ENCODE results near the gene LRMDA. TPM values are rescaled to one million over a fixed set of nuclear protein-coding genes. Genes with fewer than 3 reads are reported as not detected.

The LRMDA gene
- total RNA-seq, 5 donors from 2014 or later (not counting 1 experiment from before 2014, with no cell fraction given), result 0.30 to 1.2 TPM; not detected in 3

DNA sequence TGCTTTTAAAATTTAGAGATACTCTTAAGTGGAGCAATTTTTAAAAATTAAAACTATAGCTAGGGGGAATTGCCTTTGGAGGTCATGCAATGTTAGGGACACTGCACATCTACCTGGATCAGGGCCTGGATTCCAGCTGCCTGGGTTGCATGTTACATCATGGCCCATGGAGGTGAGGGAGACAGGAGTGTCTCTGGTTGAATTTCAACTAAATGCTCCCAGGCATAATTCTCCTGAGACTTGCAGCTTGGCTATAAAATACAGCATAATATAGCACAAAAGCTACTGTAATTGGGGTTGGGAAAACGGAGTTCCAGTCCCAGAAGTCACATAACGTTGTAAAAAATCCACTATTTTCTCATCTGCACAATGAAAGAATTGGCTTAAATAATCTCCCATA is 782.5 kb downstream of the LRMDA start:
- no peaks in the 10 kb centered on the region for H3K36me3 ChIP-seq (ENCODE audit: control insufficient read depth in 2 of 2, extremely low read depth in 1 of 2, insufficient read depth in 1 of 2, low read length in 1 of 2)
- WGBS (ENCODE audit: insufficient coverage), result no CpG with 5 or more reads among the region's 2 CpGs
- H3K9me3 ChIP-seq, result no peaks in the 10 kb centered on the region
- DNase-seq (no peak), ATAC-seq (replicated peaks in 1 of 4) (no peak)
- Mint-ChIP-seq H3K27ac (no peak overlapping the region), H3K9me3 (peaks cover 0 to 14% (median 3%) of the 10 kb centered on the region in 3 donors), H3K4me1 (peaks cover 0 to 3% (median 0%) of the 10 kb centered on the region in 3 donors), H3K4me3 (no peak overlapping the region), H3K36me3 (no peaks in the 10 kb centered on the region), H3K27me3 (no peaks in the 10 kb centered on the region)
- CTCF ChIA-PET, result no interaction called here
- no peaks in the 10 kb centered on the region for H3K27me3 ChIP-seq (replicated peaks in 1 of 2; ENCODE audit: control insufficient read depth in 2 of 2, extremely low read depth in 1 of 2, insufficient read depth in 2 of 2, low read length in 1 of 2)
- H3K4me3 ChIP-seq (ENCODE audit: control insufficient read depth in 1 of 2, extremely low read depth in 1 of 2, low read length in 1 of 2), result no peak overlapping the region
- H3K27ac ChIP-seq (ENCODE audit: low read length), result no peak overlapping the region
- no peaks in the 10 kb centered on the region for H3K4me1 ChIP-seq (ENCODE audit: control insufficient read depth in 1 of 2, extremely low read depth in 1 of 2, insufficient read depth in 2 of 2, low read length in 2 of 2)
- POLR2A ChIA-PET, result no interaction called here

DNA sequence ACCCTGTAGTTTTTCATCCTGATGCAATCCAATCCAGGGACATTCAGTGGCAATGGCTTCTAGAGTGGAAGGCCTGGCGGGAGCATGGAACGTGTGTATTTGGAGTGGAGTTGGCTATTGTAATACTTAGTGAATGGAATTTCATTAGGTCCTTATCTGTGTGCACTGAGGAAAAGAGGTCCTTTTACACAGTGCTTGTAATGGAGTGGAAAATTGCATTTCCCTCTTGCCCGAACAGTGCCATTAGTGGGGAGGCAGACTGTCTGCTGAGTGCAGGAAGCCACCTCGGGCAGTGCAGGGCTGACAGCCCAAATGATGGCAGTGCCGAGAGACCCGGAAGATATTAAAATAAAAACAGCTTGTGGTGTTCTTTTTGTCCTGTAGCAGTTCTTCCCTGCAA is 786.6 kb downstream of the LRMDA start:
- no peaks in the 10 kb centered on the region for H3K27me3 ChIP-seq (replicated peaks in 1 of 2; ENCODE audit: control insufficient read depth in 2 of 2, extremely low read depth in 1 of 2, insufficient read depth in 2 of 2, low read length in 1 of 2)
- H3K27ac ChIP-seq (ENCODE audit: low read length), result no peak overlapping the region
- H3K36me3 ChIP-seq (ENCODE audit: control insufficient read depth in 2 of 2, extremely low read depth in 1 of 2, insufficient read depth in 1 of 2, low read length in 1 of 2), result no peaks in the 10 kb centered on the region
- H3K4me1 Mint-ChIP-seq, result peaks cover 0 to 3% (median 0%) of the 10 kb centered on the region in 3 donors
- no peaks in the 10 kb centered on the region for H3K36me3 Mint-ChIP-seq
- no peaks in the 10 kb centered on the region for H3K9me3 ChIP-seq
- no peaks in the 10 kb centered on the region for H3K4me1 ChIP-seq (ENCODE audit: control insufficient read depth in 1 of 2, extremely low read depth in 1 of 2, insufficient read depth in 2 of 2, low read length in 2 of 2)
- no peak for ATAC-seq (replicated peaks in 1 of 4)
- no peaks in the 10 kb centered on the region for H3K27me3 Mint-ChIP-seq
- peaks cover 0 to 8% (median 3%) of the 10 kb centered on the region in 3 donors for H3K9me3 Mint-ChIP-seq
- H3K4me3 ChIP-seq (ENCODE audit: control insufficient read depth in 1 of 2, extremely low read depth in 1 of 2, low read length in 1 of 2), result no peak overlapping the region
- WGBS (ENCODE audit: insufficient coverage), result 93% methylated on average over 6 of the region's 6 CpGs
- ChIA-PET POLR2A (no interaction called here), CTCF (no interaction called here)
- no peak overlapping the region for H3K4me3 Mint-ChIP-seq
- H3K27ac Mint-ChIP-seq, result peak overlapping the region in 1 of 2 donors; percentile 55
- no peak for DNase-seq

GRCh38 chr10:76229341-76229740 is 797.9 kb downstream of the LRMDA start:
- DNase-seq (no peak), ATAC-seq (replicated peaks in 1 of 4) (no peak)
- Mint-ChIP-seq H3K4me3 (no peak overlapping the region), H3K27ac (no peak overlapping the region), H3K9me3 (no peaks in the 10 kb centered on the region), H3K27me3 (no peaks in the 10 kb centered on the region), H3K36me3 (no peaks in the 10 kb centered on the region), H3K4me1 (peaks cover 0 to 2% (median 0%) of the 10 kb centered on the region in 3 donors)
- H3K9me3 ChIP-seq, result no peaks in the 10 kb centered on the region
- peaks cover 0 to 4% of the 10 kb centered on the region in 2 experiments for H3K4me1 ChIP-seq (ENCODE audit: control insufficient read depth in 1 of 2, extremely low read depth in 1 of 2, insufficient read depth in 2 of 2, low read length in 2 of 2)
- POLR2A ChIA-PET, result no interaction called here
- no peak overlapping the region for H3K4me3 ChIP-seq (ENCODE audit: control insufficient read depth in 1 of 2, extremely low read depth in 1 of 2, low read length in 1 of 2)
- no peaks in the 10 kb centered on the region for H3K36me3 ChIP-seq (ENCODE audit: control insufficient read depth in 2 of 2, extremely low read depth in 1 of 2, insufficient read depth in 1 of 2, low read length in 1 of 2)
- CTCF ChIA-PET, result no interaction called here
- H3K27me3 ChIP-seq (replicated peaks in 1 of 2; ENCODE audit: control insufficient read depth in 2 of 2, extremely low read depth in 1 of 2, insufficient read depth in 2 of 2, low read length in 1 of 2), result no peaks in the 10 kb centered on the region
- 77% methylated on average over 3 of the region's 5 CpGs for WGBS (ENCODE audit: insufficient coverage)
- no peak overlapping the region for H3K27ac ChIP-seq (ENCODE audit: low read length)

- no peaks in the 10 kb centered on the region for H3K36me3 Mint-ChIP-seq
These were observed 799.5 kb downstream of the LRMDA start for GRCh38 chr10:76230921-76231285.

GRCh38 chr10:76231286-76231934 is 800.0 kb downstream of the LRMDA start:
- no peaks in the 10 kb centered on the region for H3K9me3 Mint-ChIP-seq
- no peak overlapping the region for H3K27ac Mint-ChIP-seq
- H3K36me3 Mint-ChIP-seq, result no peaks in the 10 kb centered on the region
- Histone ChIP-seq H3K36me3 (ENCODE audit: control insufficient read depth in 2 of 2, extremely low read depth in 1 of 2, insufficient read depth in 1 of 2, low read length in 1 of 2) (no peaks in the 10 kb centered on the region), H3K27ac (ENCODE audit: low read length) (no peak overlapping the region), H3K4me1 (ENCODE audit: control insufficient read depth in 1 of 2, extremely low read depth in 1 of 2, insufficient read depth in 2 of 2, low read length in 2 of 2) (peaks cover 0 to 4% of the 10 kb centered on the region in 2 experiments), H3K9me3 (no peaks in the 10 kb centered on the region), H3K4me3 (ENCODE audit: control insufficient read depth in 1 of 2, extremely low read depth in 1 of 2, low read length in 1 of 2) (no peak overlapping the region), H3K27me3 (replicated peaks in 1 of 2; ENCODE audit: control insufficient read depth in 2 of 2, extremely low read depth in 1 of 2, insufficient read depth in 2 of 2, low read length in 1 of 2) (no peaks in the 10 kb centered on the region)
- no peaks in the 10 kb centered on the region for H3K27me3 Mint-ChIP-seq
- H3K4me1 Mint-ChIP-seq, result peaks cover 0 to 2% (median 0%) of the 10 kb centered on the region in 3 donors
- no peak for ATAC-seq (replicated peaks in 1 of 4)
- POLR2A ChIA-PET, result interaction anchor here in 1 of 2 donors (0.7 kb wide), 1 partner anchor 91 kb away, joined by 3 read pairs; no protein-coding TSS in a partner anchor
- no peak overlapping the region for H3K4me3 Mint-ChIP-seq
- 24% methylated on average over 2 of the region's 2 CpGs for WGBS (ENCODE audit: insufficient coverage)
- CTCF ChIA-PET, result no interaction called here
- DNase-seq, result no peak

More at GRCh38 chr10:76230921-76231285, 799.5 kb downstream of the LRMDA start:
- ChIA-PET CTCF (no interaction called here), POLR2A (interaction anchor here in 1 of 2 donors (0.7 kb wide), 1 partner anchor 91 kb away, joined by 3 read pairs; no protein-coding TSS in a partner anchor)
- H3K4me1 ChIP-seq (ENCODE audit: control insufficient read depth in 1 of 2, extremely low read depth in 1 of 2, insufficient read depth in 2 of 2, low read length in 2 of 2), result peaks cover 0 to 4% of the 10 kb centered on the region in 2 experiments
- ATAC-seq (replicated peaks in 1 of 4), result no peak
- no peaks in the 10 kb centered on the region for H3K27me3 Mint-ChIP-seq
- peaks cover 0 to 2% (median 0%) of the 10 kb centered on the region in 3 donors for H3K4me1 Mint-ChIP-seq
- no peaks in the 10 kb centered on the region for H3K36me3 ChIP-seq (ENCODE audit: control insufficient read depth in 2 of 2, extremely low read depth in 1 of 2, insufficient read depth in 1 of 2, low read length in 1 of 2)
- H3K27ac Mint-ChIP-seq, result no peak overlapping the region
- H3K27ac ChIP-seq (ENCODE audit: low read length), result no peak overlapping the region
- H3K9me3 ChIP-seq, result no peaks in the 10 kb centered on the region
- no peaks in the 10 kb centered on the region for H3K9me3 Mint-ChIP-seq
- DNase-seq, result no peak
- H3K4me3 ChIP-seq (ENCODE audit: control insufficient read depth in 1 of 2, extremely low read depth in 1 of 2, low read length in 1 of 2), result no peak overlapping the region
- no CpG with 5 or more reads among the region's 1 CpG for WGBS (ENCODE audit: insufficient coverage)
- no peak overlapping the region for H3K4me3 Mint-ChIP-seq
- no peaks in the 10 kb centered on the region for H3K27me3 ChIP-seq (replicated peaks in 1 of 2; ENCODE audit: control insufficient read depth in 2 of 2, extremely low read depth in 1 of 2, insufficient read depth in 2 of 2, low read length in 1 of 2)

GRCh38 chr10:76234499-76235226 is 803.2 kb downstream of the LRMDA start:
- H3K27me3 Mint-ChIP-seq, result peaks cover 0 to 4% of the 10 kb centered on the region in 2 donors
- ChIA-PET CTCF (no interaction called here), POLR2A (no interaction called here)

More at GRCh38 chr10:76234499-76235226, 803.2 kb downstream of the LRMDA start:
- no peak for ATAC-seq (replicated peaks in 1 of 4)
- no peak overlapping the region for H3K4me3 Mint-ChIP-seq
- H3K27ac Mint-ChIP-seq, result no peak overlapping the region
- no CpG with 5 or more reads among the region's 4 CpGs for WGBS (ENCODE audit: insufficient coverage)
- Histone ChIP-seq H3K4me3 (ENCODE audit: control insufficient read depth in 1 of 2, extremely low read depth in 1 of 2, low read length in 1 of 2) (no peak overlapping the region), H3K4me1 (ENCODE audit: control insufficient read depth in 1 of 2, extremely low read depth in 1 of 2, insufficient read depth in 2 of 2, low read length in 2 of 2) (peaks cover 0 to 4% of the 10 kb centered on the region in 2 experiments), H3K9me3 (no peaks in the 10 kb centered on the region), H3K36me3 (ENCODE audit: control insufficient read depth in 2 of 2, extremely low read depth in 1 of 2, insufficient read depth in 1 of 2, low read length in 1 of 2) (no peaks in the 10 kb centered on the region), H3K27ac (ENCODE audit: low read length) (no peak overlapping the region), H3K27me3 (replicated peaks in 1 of 2; ENCODE audit: control insufficient read depth in 2 of 2, extremely low read depth in 1 of 2, insufficient read depth in 2 of 2, low read length in 1 of 2) (no peaks in the 10 kb centered on the region)
- peaks cover 0 to 4% (median 0%) of the 10 kb centered on the region in 3 donors for H3K9me3 Mint-ChIP-seq
- no peak for DNase-seq
- peaks cover 0 to 2% (median 0%) of the 10 kb centered on the region in 3 donors for H3K4me1 Mint-ChIP-seq
- H3K36me3 Mint-ChIP-seq, result no peaks in the 10 kb centered on the region

All from T-cell (primary cell).